H1 (cell line): Measurements from ENCODE around the gene ARHGEF4. TPM values are rescaled to one million over a fixed set of nuclear protein-coding genes. Genes with fewer than 3 reads are reported as not detected.

Source experiments
- CTCF ChIA-PET: fragments of 300-600 bp; sonication (Branson Sonifier 250); formaldehyde crosslinking; loops from one replicate; lab custom pipeline; 2021; ENCODE audit not compliant: partially characterized antibody; lab: Charles Lee
- POLR2A ChIA-PET: fragments of 300-600 bp; sonication (Branson Sonifier 250); formaldehyde crosslinking; loops from one replicate; lab custom pipeline; 2021; ENCODE audit warnings: inconsistent platforms; ENCODE audit not compliant: partially characterized antibody; lab: Charles Lee
- DNase-seq, 2 experiments: peaks; one replicate each; pipeline versions ENCODE4 v3.0.0 to v3.0.0-alpha.2; 2010 to 2022; ENCODE audit warnings: low spot score in 2 of 2, low read depth in 1 of 2, mixed read lengths in 1 of 2
- FAIRE-seq: peaks from 2 replicates; lab custom pipeline; 2011; peaks lifted over from hg19 to GRCh38; lab: Jason Lieb, UNC
- H2AFZ ChIP-seq: 2 replicates; pipeline ENCODE4 v1.8.1; 2012; ENCODE audit warnings: low read length, inconsistent platforms
- H2AK5ac ChIP-seq: 2 replicates; pipeline ENCODE4 v1.6.1; 2013; ENCODE audit warnings: low read depth, low read length
- H2BK120ac ChIP-seq: replicated peaks from 2 replicates; pipeline ENCODE3; 2013; ENCODE audit warnings: low read depth, low read length, inconsistent platforms
- H2BK12ac ChIP-seq: 2 replicates; pipeline ENCODE4 v1.6.1; 2013; ENCODE audit warnings: low read depth, low read length
- H2BK15ac ChIP-seq: 2 replicates; pipeline ENCODE4 v1.6.1; 2013; ENCODE audit warnings: low read length
- H2BK20ac ChIP-seq: 2 replicates; pipeline ENCODE4 v1.6.1; 2013; ENCODE audit warnings: low read length
- H2BK5ac ChIP-seq: 2 replicates; pipeline ENCODE4 v1.6.1; 2013; ENCODE audit warnings: low read depth, low read length
- H3K14ac ChIP-seq: 2 replicates; pipeline ENCODE4 v1.6.1; 2013; ENCODE audit warnings: inconsistent platforms; ENCODE audit not compliant: insufficient read length
- H3K18ac ChIP-seq: 2 replicates; pipeline ENCODE4 v1.6.1; 2013; ENCODE audit warnings: low read length; ENCODE audit errors: extremely low read depth
- H3K23ac ChIP-seq: 2 replicates; pipeline ENCODE4 v1.6.1; 2013; ENCODE audit warnings: inconsistent platforms; ENCODE audit not compliant: insufficient read length
- H3K23me2 ChIP-seq: 2 replicates; pipeline ENCODE4 v1.6.1; 2013; ENCODE audit warnings: low read depth, low read length
- H3K27ac ChIP-seq: 2 replicates; pipeline ENCODE4 v1.6.1; 2011; ENCODE audit warnings: low read depth, low read length, inconsistent platforms
- H3K27me3 ChIP-seq, 4 experiments: replicated peaks in 1 of 4; 1 replicate in 1 of 4; 2 replicates in 3 of 4; pipeline versions ENCODE4 v1.6.1 to v1.8.1; 2011 to 2013; ENCODE audit warnings: low read length in 3 of 4, mild to moderate bottlenecking in 3 of 4, inconsistent platforms in 2 of 4, mixed read lengths in 2 of 4, moderate library complexity in 1 of 4; ENCODE audit not compliant: control insufficient read depth in 3 of 4, insufficient read depth in 3 of 4; ENCODE audit errors: extremely low read depth in 1 of 4
- H3K36me3 ChIP-seq, 4 experiments: 2 replicates each; pipeline versions ENCODE4 v1.6.1 to v1.8.1; 2011 to 2013; ENCODE audit warnings: mild to moderate bottlenecking in 4 of 4, low read length in 3 of 4, moderate library complexity in 2 of 4, control low read depth in 1 of 4, inconsistent platforms in 1 of 4; ENCODE audit not compliant: insufficient read depth in 4 of 4, control insufficient read depth in 2 of 4
- H3K4ac ChIP-seq: replicated peaks from 2 replicates; pipeline ENCODE3; 2013; ENCODE audit warnings: low read length, low read depth, mixed read lengths, inconsistent platforms; ENCODE audit not compliant: insufficient read length
- H3K4me1 ChIP-seq, 4 experiments: replicated peaks in 1 of 4; 1 replicate in 1 of 4; 2 replicates in 3 of 4; pipeline versions ENCODE4 v1.6.1 to v1.8.1; 2011 to 2013; ENCODE audit warnings: low read length in 3 of 4, inconsistent platforms in 2 of 4, mixed read lengths in 1 of 4; ENCODE audit not compliant: insufficient read depth in 4 of 4, control insufficient read depth in 3 of 4
- H3K4me2 ChIP-seq, 2 experiments: 2 replicates each; pipeline versions ENCODE4 v1.6.1 to v1.8.1; 2011 to 2013; ENCODE audit warnings: low read depth in 2 of 2, low read length in 2 of 2, control low read depth in 1 of 2, inconsistent platforms in 1 of 2, mild to moderate bottlenecking in 1 of 2; ENCODE audit not compliant: insufficient read depth in 1 of 2
- H3K4me3 ChIP-seq, 4 experiments: fragments of 200-600, 300-600 bp in 1 of 4; sonication (generic), shearing (Covaris generic), sonication (Bioruptor Twin) in 1 of 4; 2 replicates each; pipeline versions ENCODE4 v1.5.1 to v1.8.1; 2011 to 2016; ENCODE audit warnings: low read length in 4 of 4, low read depth in 3 of 4, control low read depth in 2 of 4, inconsistent platforms in 2 of 4, mild to moderate bottlenecking in 2 of 4, mixed read lengths in 1 of 4, moderate library complexity in 1 of 4; ENCODE audit not compliant: insufficient read depth in 2 of 4; ENCODE audit errors: extremely low read depth in 1 of 4
- H3K56ac ChIP-seq: replicated peaks from 2 replicates; pipeline ENCODE3; 2013; ENCODE audit warnings: low read depth, mild to moderate bottlenecking, mixed read lengths, low read length, inconsistent platforms; ENCODE audit not compliant: insufficient read length
- H3K79me1 ChIP-seq: 2 replicates; pipeline ENCODE4 v1.6.1; 2013; ENCODE audit warnings: low read depth, low read length, control low read depth
- H3K79me2 ChIP-seq, 2 experiments: 2 replicates each; pipeline versions ENCODE4 v1.6.1 to v1.8.1; 2012 to 2013; ENCODE audit warnings: low read length in 2 of 2, mild to moderate bottlenecking in 2 of 2, inconsistent platforms in 1 of 2; ENCODE audit not compliant: insufficient read depth in 2 of 2, control insufficient read depth in 1 of 2
- H3K9ac ChIP-seq, 4 experiments: replicated peaks in 1 of 4; 1 replicate in 1 of 4; 2 replicates in 3 of 4; pipeline versions ENCODE4 v1.6.1 to v1.8.1; 2011 to 2013; ENCODE audit warnings: low read depth in 3 of 4, low read length in 3 of 4, control low read depth in 2 of 4, mild to moderate bottlenecking in 2 of 4, moderate library complexity in 2 of 4, inconsistent platforms in 1 of 4; ENCODE audit errors: extremely low read depth in 1 of 4
- H3K9me3 ChIP-seq, 2 experiments: 2 replicates each; pipeline versions ENCODE4 v1.6.1 to v1.8.1; 2012 to 2013; ENCODE audit warnings: mild to moderate bottlenecking in 2 of 2, moderate library complexity in 2 of 2, control low read depth in 1 of 2, inconsistent platforms in 1 of 2, low read depth in 1 of 2, low read length in 1 of 2, mixed read lengths in 1 of 2; ENCODE audit not compliant: insufficient read depth in 2 of 2
- H4K20me1 ChIP-seq, 2 experiments: replicated peaks in 1 of 2; 2 replicates each; pipeline versions ENCODE3 to v1.8.1; 2011 to 2013; ENCODE audit warnings: inconsistent platforms in 2 of 2, low read length in 2 of 2, mild to moderate bottlenecking in 1 of 2; ENCODE audit not compliant: insufficient read depth in 2 of 2, control insufficient read depth in 1 of 2
- H4K5ac ChIP-seq: 2 replicates; pipeline ENCODE4 v1.6.1; 2013; ENCODE audit warnings: low read length, low read depth, mixed read lengths, inconsistent platforms; ENCODE audit not compliant: insufficient read length
- H4K8ac ChIP-seq: 2 replicates; pipeline ENCODE4 v1.8.0; 2013; ENCODE audit warnings: mild to moderate bottlenecking, moderate library complexity, low read length, inconsistent platforms; ENCODE audit not compliant: insufficient read depth; ENCODE audit errors: extremely low read depth
- H4K91ac ChIP-seq: replicated peaks from 2 replicates; pipeline ENCODE3; 2013; ENCODE audit warnings: low read length, mixed read lengths, inconsistent platforms; ENCODE audit not compliant: insufficient read length
- CBX5 ChIP-seq: fragments of 300-800, 300-1000 bp; sonication (generic); IDR thresholded peaks from 2 replicates; pipeline ENCODE4 v1.7.1; 2016; ENCODE audit warnings: antibody characterized with exemption, low read length, low read depth
- CBX8 ChIP-seq: fragments of 300-800, 300-1000 bp; sonication (generic); IDR thresholded peaks from 2 replicates; pipeline ENCODE4 v1.7.1; 2016; ENCODE audit warnings: low read depth, low read length, borderline replicate concordance
- FOSL1 ChIP-seq: IDR thresholded peaks from 2 replicates; pipeline ENCODE4 v1.6.1; 2011; ENCODE audit warnings: mild to moderate bottlenecking, low read depth, low read length, moderate library complexity; ENCODE audit not compliant: insufficient read depth
- KDM1A ChIP-seq: fragments of 200-600, 300-600 bp; sonication (generic); IDR thresholded peaks from 2 replicates; pipeline ENCODE4 v1.7.1; 2016; ENCODE audit warnings: mild to moderate bottlenecking, low read length, borderline replicate concordance
- KDM5A ChIP-seq: fragments of 200-600 bp; IDR thresholded peaks from 2 replicates; pipeline ENCODE4 v1.7.1; 2012; ENCODE audit warnings: mild to moderate bottlenecking, low read length, inconsistent platforms, mixed read lengths
- RBBP5 ChIP-seq: IDR thresholded peaks from 2 replicates; pipeline ENCODE4 v1.7.1; 2012; ENCODE audit warnings: low read depth, mild to moderate bottlenecking, inconsistent platforms, low read length, moderate library complexity, borderline replicate concordance
- RXRA ChIP-seq: IDR thresholded peaks from 2 replicates; pipeline ENCODE4 v1.6.1; 2011; ENCODE audit warnings: low read depth, mild to moderate bottlenecking, low read length, moderate library complexity; ENCODE audit not compliant: insufficient read depth
- SIRT6 ChIP-seq: IDR thresholded peaks from one replicate; pipeline ENCODE4 v1.7.1; 2012; ENCODE audit warnings: low read length, inconsistent platforms
- USF2 ChIP-seq: IDR thresholded peaks from 2 replicates; pipeline ENCODE4 v1.6.1; 2011; ENCODE audit warnings: low read length, improper control_type of control experiment
- YY1 ChIP-seq: IDR thresholded peaks from 2 replicates; pipeline ENCODE4 v1.6.1; 2011; ENCODE audit warnings: low read depth, mild to moderate bottlenecking, low read length
- ZNF274 ChIP-seq: IDR thresholded peaks from 2 replicates; pipeline ENCODE4 v1.7.0; 2012; ENCODE audit warnings: low read length, borderline replicate concordance; ENCODE audit errors: extremely low read depth
- WGBS, 2 experiments: shearing (Covaris generic) in 1 of 2; methylation state at CpG; one replicate each; pipeline versions ENCODE4 v1.1.6 to v1.1.7; 2013 to 2015; ENCODE audit warnings: low lambda C conversion rate in 2 of 2, mixed read lengths in 2 of 2, inconsistent platforms in 1 of 2, low coverage in 1 of 2, missing lambda C conversion rate in 1 of 2; ENCODE audit not compliant: insufficient replicate concordance in 2 of 2, insufficient coverage in 1 of 2, insufficient read length in 1 of 2; ENCODE audit errors: extremely low coverage in 1 of 2, missing lambda C conversion rate in 1 of 2; 5-methylcytosine and 5-hydroxymethylcytosine counted together
- polyA plus RNA-seq, 7 experiments: library from polyadenylated mRNA; depleted of rRNA in 3 of 7; stranded (reverse) in 5 of 7; unstranded in 2 of 7; fragments of >200 nt in 5 of 7; fragments of 200-250 nt in 2 of 7; gene quantifications; 1 replicate in 5 of 7; 2 replicates in 1 of 7; 4 replicates in 1 of 7; pipeline versions ENCODE4 v1.2.1 to v1.2.3, GENCODE V29; 2011 to 2013; ENCODE audit warnings: missing spikeins in 2 of 7, mixed read lengths in 2 of 7
- total RNA-seq: library from RNA; stranded (reverse); fragmentation: NEBNext Ultra II Directional; extraction: Animal tissue kit (Norgen Biotek cat#: 25700); gene quantifications from 2 replicates; pipeline ENCODE4 v1.2.1, GENCODE V29; 2021

The ARHGEF4 gene
- total and polyA plus RNA-seq, 2 of the 8 experiments (the other 6 are each of a cell fraction or from before 2014, with no cell fraction given): 10.6 to 14.6 TPM

GRCh38 chr2:130839011-130839780, 2.5 kb downstream of the ARHGEF4 start:
- 90% methylated on average over 14 of the region's 16 CpGs; no CpG with 5 or more reads in 1 of the 2 experiments for WGBS, 2 experiments
- H2BK12ac ChIP-seq: no peak overlapping the region
- H3K18ac ChIP-seq: no peak overlapping the region
- no peak overlapping the region for H2BK15ac ChIP-seq
- H3K4me3 ChIP-seq: no peak overlapping the region
- no peak for DNase-seq
- H3K23me2 ChIP-seq: peaks cover 10% of the 10 kb centered on the region; the same call in 1 of the 2 replicates
- H4K20me1 ChIP-seq: peaks cover 0 to 12% of the 10 kb centered on the region in 2 experiments
- H2BK120ac ChIP-seq: no peak overlapping the region
- no peak overlapping the region for H4K5ac ChIP-seq
- no peak overlapping the region for H2AFZ ChIP-seq
- no peak overlapping the region for H2AK5ac ChIP-seq
- H2BK20ac ChIP-seq: no peak overlapping the region
- H3K4ac ChIP-seq: no peak overlapping the region
- peaks cover 0 to 13% (median 5%) of the 10 kb centered on the region in 4 experiments; a peak in 6 of 7 replicates for H3K4me1 ChIP-seq
- H3K79me1 ChIP-seq: peaks cover 2% of the 10 kb centered on the region; the same call in 1 of the 2 replicates
- ChIA-PET CTCF (interaction anchor here (1.4 to 1.8 kb wide), 2 partner anchors 10 to 19 kb away, joined by 4 to 7 read pairs; no protein-coding TSS in a partner anchor), POLR2A (no interaction called here)
- no peaks in the 10 kb centered on the region; a peak in 1 of 4 replicates for H3K79me2 ChIP-seq
- no peak overlapping the region for H3K56ac ChIP-seq
- H3K27me3 ChIP-seq: peaks cover 3 to 20% (median 17%) of the 10 kb centered on the region in 4 experiments
- H3K23ac ChIP-seq: no peak overlapping the region
- H3K9ac ChIP-seq: no peak overlapping the region
- H3K27ac ChIP-seq: no peak overlapping the region
- no peak overlapping the region for H3K4me2 ChIP-seq
- H2BK5ac ChIP-seq: no peak overlapping the region
- H3K36me3 ChIP-seq: no peaks in the 10 kb centered on the region; a peak in 2 of 8 replicates
- peak overlapping the region; percentile 12; the same call in 1 of the 2 replicates for H4K8ac ChIP-seq
- H4K91ac ChIP-seq: no peak overlapping the region
- no peaks in the 10 kb centered on the region for H3K9me3 ChIP-seq
- FAIRE-seq: no peak
- TF ChIP-seq RBBP5 (no peak), KDM1A (no peak), RXRA (no peak), CBX5 (no peak), FOSL1 (no peak), CBX8 (no peak), ZNF274 (no peak), KDM5A (no peak), SIRT6 (no peak), USF2 (no peak), YY1 (no peak)
- no peak overlapping the region for H3K14ac ChIP-seq
